HG03378 (cell line): ENCODE data around the gene NR2F2.

Experiments
- ATAC-seq: cut with Tn5 transposase; IDR thresholded peaks from one replicate; pipeline ENCODE4 v1.9.1; 2021; ENCODE audit warnings: mild to moderate bottlenecking, moderate library complexity; ENCODE audit not compliant: unreplicated experiment

Gene NR2F2

DNA sequence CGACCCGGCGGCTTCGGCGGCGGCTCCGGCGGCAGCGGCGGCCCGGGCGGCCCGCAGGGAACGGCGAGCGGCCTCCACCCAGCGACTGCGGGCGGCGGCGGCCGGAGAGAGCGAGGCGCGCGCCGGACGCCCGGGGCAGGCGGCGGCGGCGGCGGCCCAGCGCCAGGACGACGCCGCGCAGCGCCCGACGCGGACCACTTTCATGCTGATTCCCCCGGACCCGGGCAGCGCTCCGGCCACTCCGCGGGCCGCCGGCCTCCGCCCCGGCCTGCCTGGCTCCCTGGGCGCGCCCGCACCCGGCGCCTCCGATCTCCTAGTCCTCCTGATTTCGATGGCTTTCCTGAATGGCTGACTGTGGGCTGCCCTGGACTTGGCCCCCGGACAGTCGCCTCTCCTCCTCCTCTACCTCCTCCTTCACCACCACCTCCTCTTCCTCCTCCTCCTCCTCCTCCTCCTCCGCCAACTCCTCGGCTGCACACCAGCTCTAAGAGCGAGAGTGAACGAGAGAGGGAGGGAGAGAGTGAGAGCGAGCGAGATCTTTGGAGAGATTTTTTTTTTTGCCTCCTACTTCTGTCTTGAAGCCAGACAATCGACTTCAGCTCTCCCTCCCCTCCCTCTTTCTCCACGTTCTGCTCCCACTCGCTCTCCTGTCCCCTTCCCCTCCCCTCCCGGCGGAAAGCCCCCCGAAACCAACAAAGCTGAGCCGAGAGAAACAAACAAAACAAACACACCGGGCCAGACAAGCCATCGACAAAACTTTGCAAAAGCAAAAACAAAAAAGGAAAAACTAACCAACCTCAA is 844 bp downstream of the NR2F2 start:
- ATAC-seq: no peak

DNA sequence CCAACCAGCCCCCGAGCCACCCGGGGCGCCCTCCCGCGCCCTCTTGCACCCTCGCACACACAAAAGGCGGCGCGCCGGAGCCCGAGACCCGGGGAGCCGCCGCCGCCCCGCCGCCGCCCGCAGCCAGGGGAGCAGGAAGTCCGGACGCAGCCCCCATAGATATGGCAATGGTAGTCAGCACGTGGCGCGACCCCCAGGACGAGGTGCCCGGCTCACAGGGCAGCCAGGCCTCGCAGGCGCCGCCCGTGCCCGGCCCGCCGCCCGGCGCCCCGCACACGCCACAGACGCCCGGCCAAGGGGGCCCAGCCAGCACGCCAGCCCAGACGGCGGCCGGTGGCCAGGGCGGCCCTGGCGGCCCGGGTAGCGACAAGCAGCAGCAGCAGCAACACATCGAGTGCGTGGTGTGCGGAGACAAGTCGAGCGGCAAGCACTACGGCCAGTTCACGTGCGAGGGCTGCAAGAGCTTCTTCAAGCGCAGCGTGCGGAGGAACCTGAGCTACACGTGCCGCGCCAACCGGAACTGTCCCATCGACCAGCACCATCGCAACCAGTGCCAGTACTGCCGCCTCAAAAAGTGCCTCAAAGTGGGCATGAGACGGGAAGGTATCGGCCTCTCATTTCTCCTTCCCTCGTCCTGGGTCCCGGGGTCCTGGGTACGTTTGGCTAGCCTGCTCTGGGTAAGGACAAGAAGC is 1.6 kb downstream of the NR2F2 start:
- no peak for ATAC-seq

DNA sequence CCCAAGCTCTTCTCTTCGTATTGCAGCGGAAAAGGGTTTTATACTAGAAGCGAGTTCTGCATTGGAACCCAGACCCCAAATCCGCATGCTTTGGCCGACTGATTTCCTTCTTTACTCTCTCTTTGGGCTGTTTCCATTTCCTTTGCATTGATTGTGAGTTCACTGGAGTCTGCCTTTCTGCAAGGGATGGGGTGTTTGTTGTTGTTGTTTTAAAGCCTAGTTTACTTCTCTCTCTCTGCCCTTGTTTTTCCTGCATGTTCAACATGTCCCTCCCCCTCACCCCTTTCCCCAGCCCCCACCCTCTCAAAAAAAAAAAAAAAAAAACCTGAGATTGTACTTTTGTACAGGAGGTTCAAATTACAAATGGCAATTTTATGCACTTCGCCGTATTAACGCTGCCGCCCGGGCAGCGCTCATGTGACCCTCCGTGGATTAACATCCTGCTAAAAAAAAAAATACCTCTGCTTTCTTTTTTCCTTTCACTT is 2.2 kb downstream of the NR2F2 start:
- no peak for ATAC-seq

- no peak for ATAC-seq
Observed at GRCh38 chr15:96333131-96334016, 2.9 kb downstream of the NR2F2 start.

- no peak for ATAC-seq
Observed at GRCh38 chr15:96334017-96334704, 3.7 kb downstream of the NR2F2 start.

GRCh38 chr15:96334705-96335410 is 4.4 kb downstream of the NR2F2 start:
- no peak for ATAC-seq

- no peak for ATAC-seq
Observed at GRCh38 chr15:96335411-96336024, 5.0 kb downstream of the NR2F2 start.

DNA sequence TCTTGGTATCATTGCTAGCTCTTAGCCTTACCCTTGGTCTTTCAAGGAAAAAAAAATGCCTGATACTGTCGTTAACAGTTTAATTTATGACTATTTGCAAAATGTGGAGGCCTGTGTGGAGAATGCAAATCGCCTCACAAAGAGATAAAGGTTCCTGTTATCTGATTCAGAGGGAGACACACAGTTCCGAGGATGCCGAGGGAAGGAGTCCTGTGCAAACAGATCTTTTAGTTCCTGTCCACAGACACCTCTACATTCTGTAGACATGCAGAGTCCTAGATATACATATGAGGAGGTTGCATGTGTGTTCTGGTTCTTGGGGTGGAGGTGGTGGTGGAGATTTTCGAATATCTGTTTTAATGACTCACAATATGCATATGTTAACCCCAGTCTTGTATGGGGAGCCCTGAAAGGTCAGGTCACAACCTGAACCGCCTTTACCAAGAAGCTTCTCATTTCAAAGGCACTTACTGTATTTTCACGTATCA is 5.7 kb downstream of the NR2F2 start:
- no peak for ATAC-seq

GRCh38 chr15:96336596-96337364 is 6.3 kb downstream of the NR2F2 start:
- ATAC-seq: no peak

DNA sequence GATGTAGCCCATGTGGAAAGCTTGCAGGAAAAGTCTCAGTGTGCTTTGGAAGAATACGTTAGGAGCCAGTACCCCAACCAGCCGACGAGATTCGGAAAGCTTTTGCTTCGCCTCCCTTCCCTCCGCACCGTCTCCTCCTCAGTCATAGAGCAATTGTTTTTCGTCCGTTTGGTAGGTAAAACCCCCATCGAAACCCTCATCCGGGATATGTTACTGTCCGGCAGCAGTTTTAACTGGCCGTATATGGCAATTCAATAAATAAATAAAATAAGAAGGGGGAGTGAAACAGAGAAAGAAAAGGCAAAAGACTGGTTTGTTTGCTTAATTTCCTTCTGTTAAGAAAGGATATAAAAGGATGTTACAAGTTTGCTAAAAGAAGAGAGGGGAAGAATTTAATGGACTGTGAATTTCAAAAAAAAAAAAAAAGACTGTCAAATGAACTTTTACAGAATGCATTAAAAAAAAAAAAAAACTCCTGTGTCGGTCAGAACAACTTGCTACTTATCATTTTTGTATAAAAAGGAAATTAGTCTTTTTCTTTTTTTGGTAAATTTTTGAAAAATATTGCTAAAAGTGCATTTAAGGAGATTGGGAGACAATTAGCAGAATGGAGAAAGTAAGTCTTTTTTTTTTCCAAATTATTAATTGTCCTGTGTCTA is 7.0 kb downstream of the NR2F2 start:
- no peak for ATAC-seq

- no peak for ATAC-seq
Observed at GRCh38 chr15:96338074-96338765, 7.7 kb downstream of the NR2F2 start.

- ATAC-seq: no peak
Observed at GRCh38 chr15:96338766-96339618, 8.5 kb downstream of the NR2F2 start.

- ATAC-seq: no peak
Observed at GRCh38 chr15:96339619-96340347, 9.3 kb downstream of the NR2F2 start.

DNA sequence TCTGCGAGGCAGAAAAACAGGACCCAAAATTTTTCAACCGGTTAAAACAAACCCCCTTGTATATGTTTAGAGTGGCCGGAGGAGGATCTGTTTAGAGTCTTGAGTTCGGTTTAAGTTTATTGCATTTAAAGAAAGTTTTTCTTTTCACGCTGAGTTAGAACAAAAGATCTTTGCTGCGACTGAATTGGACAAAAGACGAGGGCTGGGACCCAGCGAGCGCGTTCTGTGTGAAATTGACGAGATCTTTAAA is 9.8 kb downstream of the NR2F2 start:
- no peak for ATAC-seq

DNA sequence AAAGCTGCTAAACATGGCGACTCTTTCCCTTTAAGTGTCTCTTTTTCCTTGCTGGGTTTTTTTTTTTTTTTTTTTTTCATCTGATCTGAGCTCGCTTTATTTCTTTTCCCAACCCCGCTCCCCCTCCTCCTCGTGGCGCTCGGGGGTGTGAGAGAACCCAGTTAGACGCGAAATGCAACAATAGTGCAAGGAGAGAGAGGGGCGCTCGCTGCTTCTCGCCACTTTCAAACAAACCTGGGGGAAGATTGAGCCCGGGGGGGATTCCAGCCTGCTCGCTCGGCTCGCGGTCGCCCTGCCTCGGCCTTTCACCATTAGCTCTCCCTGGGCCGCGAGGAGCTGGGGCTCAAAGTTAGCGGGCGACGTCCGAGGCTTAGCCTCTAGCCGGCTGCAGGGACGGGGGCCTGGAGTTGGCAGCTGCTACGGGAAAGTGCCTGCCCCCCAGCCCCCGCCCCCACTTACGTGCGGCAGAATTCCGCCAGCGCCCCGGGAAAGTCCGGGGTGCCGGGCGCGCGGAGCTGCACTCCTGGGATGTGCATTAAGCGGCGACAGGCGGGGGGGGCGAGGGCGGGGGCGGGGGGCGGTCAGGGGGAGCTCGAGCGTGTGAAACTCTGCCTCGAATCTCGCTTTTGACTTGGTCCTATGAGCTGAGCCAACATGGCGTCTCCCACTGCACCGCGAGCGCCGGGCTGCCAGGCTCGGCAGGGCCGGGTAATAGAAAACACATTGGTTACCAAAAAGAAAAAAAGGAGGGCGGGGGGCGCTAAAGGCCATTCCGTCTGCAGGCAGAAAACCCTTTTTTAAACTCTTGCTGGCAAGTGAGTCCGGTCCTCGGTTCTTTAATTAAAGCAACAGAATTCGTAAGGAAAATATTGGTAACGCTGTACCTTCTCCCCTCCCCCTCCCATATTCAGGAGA is 10.4 kb downstream of the NR2F2 start:
- ATAC-seq: no peak
